Germinal center (tissue), 1 donor: ENCODE data around the gene SLC25A28.

Source experiments
- DNase-seq: peaks from one replicate; pipeline ENCODE4 v3.0.0; 2012; ENCODE audit warnings: mixed read lengths, low spot score

The SLC25A28 gene

GRCh38 chr10:99582255-99582770, 37.9 kb downstream of the SLC25A28 start:
- DNase-seq: no peak

- no peak for DNase-seq
These were observed 40.3 kb downstream of the SLC25A28 start for GRCh38 chr10:99579971-99580370.

GRCh38 chr10:99573790-99574189, 46.4 kb downstream of the SLC25A28 start:
- no peak for DNase-seq

- no peak for DNase-seq
These were observed 48.4 kb downstream of the SLC25A28 start for GRCh38 chr10:99571816-99572215.

GRCh38 chr10:99569961-99570360, 50.3 kb downstream of the SLC25A28 start:
- peak; percentile 76 for DNase-seq

GRCh38 chr10:99569253-99569939, 50.8 kb downstream of the SLC25A28 start:
- no peak for DNase-seq

GRCh38 chr10:99565166-99565565, 55.1 kb downstream of the SLC25A28 start:
- no peak for DNase-seq

- DNase-seq: no peak
These were observed 55.9 kb downstream of the SLC25A28 start for GRCh38 chr10:99564361-99564760.

- no peak for DNase-seq
These were observed 57.6 kb downstream of the SLC25A28 start for GRCh38 chr10:99562631-99563030.
